Measurements from ENCODE around the gene FBN1. TPM values are rescaled to one million over a fixed set of nuclear protein-coding genes. Genes with fewer than 3 reads are reported as not detected.

The FBN1 gene
- total RNA-seq, 6 donors from 2014 or later: 20.3 to 159 (median 44.3) TPM

DNA sequence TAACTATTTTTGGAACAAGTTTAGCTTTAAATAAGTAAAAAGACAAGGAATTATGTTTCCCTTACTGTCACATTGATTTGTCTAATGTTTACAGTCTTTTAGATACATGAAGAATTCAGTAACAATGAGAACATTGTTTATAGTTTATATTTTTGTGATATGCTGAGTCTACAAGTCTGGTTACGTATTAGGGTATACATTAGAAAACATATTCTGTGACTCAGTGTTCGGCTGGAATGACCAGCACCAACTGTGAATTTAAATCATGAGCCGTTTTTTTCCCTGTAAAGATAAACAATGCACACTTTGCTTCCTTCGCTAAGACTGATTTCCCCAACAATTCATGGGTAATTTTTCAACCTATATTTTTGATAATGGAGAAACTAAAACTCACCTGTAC, 182.8 kb downstream of the FBN1 start:
- Histone ChIP-seq H3K4me1 (no peaks in the 10 kb centered on the region), H3K4me3 (no peak overlapping the region), H3K9me3 (no peaks in the 10 kb centered on the region), H3K27me3 (no peaks in the 10 kb centered on the region), H3K36me3 (peaks cover 0 to 28% (median 0%) of the 10 kb centered on the region in 4 donors), H3K27ac (no peak overlapping the region)
- WGBS, 2 donors: 77 to 82% methylated on average over 4 of the region's 4 CpGs
- TF ChIP-seq POLR2A (IDR thresholded peaks at IDR 0.05): no peak
- no peak for TF ChIP-seq POLR2AphosphoS5 (IDR thresholded peaks at IDR 0.05)
- TF ChIP-seq, protein P1, sequence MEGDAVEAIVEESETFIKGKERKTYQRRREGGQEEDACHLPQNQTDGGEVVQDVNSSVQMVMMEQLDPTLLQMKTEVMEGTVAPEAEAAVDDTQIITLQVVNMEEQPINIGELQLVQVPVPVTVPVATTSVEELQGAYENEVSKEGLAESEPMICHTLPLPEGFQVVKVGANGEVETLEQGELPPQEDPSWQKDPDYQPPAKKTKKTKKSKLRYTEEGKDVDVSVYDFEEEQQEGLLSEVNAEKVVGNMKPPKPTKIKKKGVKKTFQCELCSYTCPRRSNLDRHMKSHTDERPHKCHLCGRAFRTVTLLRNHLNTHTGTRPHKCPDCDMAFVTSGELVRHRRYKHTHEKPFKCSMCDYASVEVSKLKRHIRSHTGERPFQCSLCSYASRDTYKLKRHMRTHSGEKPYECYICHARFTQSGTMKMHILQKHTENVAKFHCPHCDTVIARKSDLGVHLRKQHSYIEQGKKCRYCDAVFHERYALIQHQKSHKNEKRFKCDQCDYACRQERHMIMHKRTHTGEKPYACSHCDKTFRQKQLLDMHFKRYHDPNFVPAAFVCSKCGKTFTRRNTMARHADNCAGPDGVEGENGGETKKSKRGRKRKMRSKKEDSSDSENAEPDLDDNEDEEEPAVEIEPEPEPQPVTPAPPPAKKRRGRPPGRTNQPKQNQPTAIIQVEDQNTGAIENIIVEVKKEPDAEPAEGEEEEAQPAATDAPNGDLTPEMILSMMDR (IDR thresholded peaks at IDR 0.05): no peak
- no peak for TF ChIP-seq EP300 (IDR thresholded peaks at IDR 0.05)
- no peak for DNase-seq
- no peak for ATAC-seq (ENCODE audit: low FRiP score in 2 of 2)

- Histone ChIP-seq H3K4me1 (no peaks in the 10 kb centered on the region), H3K9me3 (no peaks in the 10 kb centered on the region), H3K27ac (no peak overlapping the region), H3K4me3 (no peak overlapping the region), H3K36me3 (peaks cover 0 to 26% (median 2%) of the 10 kb centered on the region in 4 donors), H3K27me3 (no peaks in the 10 kb centered on the region)
- ATAC-seq (ENCODE audit: low FRiP score in 2 of 2) (no peak), DNase-seq (no peak)
- no peak for TF ChIP-seq POLR2AphosphoS5 (IDR thresholded peaks at IDR 0.05)
- no peak for TF ChIP-seq POLR2A (IDR thresholded peaks at IDR 0.05)
- no peak for TF ChIP-seq EP300 (IDR thresholded peaks at IDR 0.05)
- TF ChIP-seq, protein P1 (IDR thresholded peaks at IDR 0.05): no peak
- 81 to 90% methylated on average over 7 of the region's 7 CpGs for WGBS, 2 donors
These were observed 185.7 kb downstream of the FBN1 start for GRCh38 chr15:48459571-48460442.

- H3K4me1 ChIP-seq: no peaks in the 10 kb centered on the region
- H3K36me3 ChIP-seq: peaks cover 0 to 23% (median 4%) of the 10 kb centered on the region in 4 donors
- H3K9me3 ChIP-seq: no peaks in the 10 kb centered on the region
- H3K4me3 ChIP-seq: no peak overlapping the region
- ATAC-seq (ENCODE audit: low FRiP score in 2 of 2) (no peak), DNase-seq (no peak)
- WGBS, 2 donors: 87 to 88% methylated on average over 2 of the region's 2 CpGs
- TF ChIP-seq, protein P1 (IDR thresholded peaks at IDR 0.05): no peak
- no peak for TF ChIP-seq EP300 (IDR thresholded peaks at IDR 0.05)
- no peak for TF ChIP-seq POLR2AphosphoS5 (IDR thresholded peaks at IDR 0.05)
- no peak for TF ChIP-seq POLR2A (IDR thresholded peaks at IDR 0.05)
- no peaks in the 10 kb centered on the region for H3K27me3 ChIP-seq
- H3K27ac ChIP-seq: no peak overlapping the region
These were observed 186.6 kb downstream of the FBN1 start for GRCh38 chr15:48458876-48459275.

DNA sequence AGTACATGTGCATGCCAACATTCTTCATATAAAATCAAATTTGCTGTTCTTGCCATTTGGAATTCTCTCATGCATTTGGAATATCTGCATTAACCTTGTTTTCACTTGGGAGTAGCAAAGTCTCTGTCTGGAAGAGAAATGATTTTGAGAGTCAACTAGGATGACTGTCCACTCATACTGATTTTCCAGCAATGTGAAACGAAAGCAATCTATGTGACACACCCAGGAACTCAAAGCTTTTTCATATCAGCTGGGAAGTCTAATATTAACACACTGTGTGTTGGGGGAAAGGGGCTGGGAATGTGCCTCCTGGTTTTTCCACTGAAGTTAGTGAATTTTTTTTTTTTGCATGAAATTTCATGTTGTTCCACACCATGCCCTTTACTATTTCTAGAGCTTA, 189.4 kb downstream of the FBN1 start:
- 50 to 60% methylated on average over 1 of the region's 1 CpG for WGBS, 2 donors
- H3K4me1 ChIP-seq: no peaks in the 10 kb centered on the region
- no peak for TF ChIP-seq EP300 (IDR thresholded peaks at IDR 0.05)
- TF ChIP-seq POLR2A (IDR thresholded peaks at IDR 0.05): no peak
- TF ChIP-seq, protein P1 (IDR thresholded peaks at IDR 0.05): no peak
- no peak for TF ChIP-seq POLR2AphosphoS5 (IDR thresholded peaks at IDR 0.05)
- H3K27me3 ChIP-seq: no peaks in the 10 kb centered on the region
- ATAC-seq (ENCODE audit: low FRiP score in 2 of 2) (no peak), DNase-seq (no peak)
- peaks cover 0 to 9% (median 4%) of the 10 kb centered on the region in 4 donors for H3K36me3 ChIP-seq
- no peak overlapping the region for H3K27ac ChIP-seq
- H3K9me3 ChIP-seq: no peaks in the 10 kb centered on the region
- H3K4me3 ChIP-seq: no peak overlapping the region

Measured in upper lobe of left lung (tissue), 6 donors.